Gastrocnemius medialis (tissue), 4 donors: ENCODE results near the gene GDI2. TPM values are rescaled to one million over a fixed set of nuclear protein-coding genes. Genes with fewer than 3 reads are reported as not detected.

Source experiments
- ATAC-seq, 2 donors: fragments of 150-250 bp; one replicate each; pipeline ENCODE4 v1.9.1; 2016
- DNase-seq, 2 donors: peaks; one replicate each; pipeline ENCODE4 v3.0.0-alpha.2; 2019
- H3K27ac ChIP-seq, 4 donors: fragments of 200-600 bp; sonication (generic); 1 replicate in 1 of 4; 2 replicates in 3 of 4; pipeline ENCODE4 v1.5.1; 2016 to 2018; ENCODE audit warnings: mild to moderate bottlenecking in 2 of 4, moderate library complexity in 1 of 4
- H3K27me3 ChIP-seq, 3 donors: fragments of 200-600 bp; sonication (generic) in 2 of 3; 1 replicate in 1 of 3; 2 replicates in 2 of 3; pipeline versions ENCODE4 v1.5.1 to v1.6.0; 2016 to 2019; ENCODE audit warnings: mild to moderate bottlenecking in 1 of 3, moderate library complexity in 1 of 3
- H3K36me3 ChIP-seq, 2 donors: fragments of 200-600 bp; sonication (generic) in 1 of 2; one replicate each; pipeline ENCODE4 v1.5.1; 2017 to 2018
- H3K4me1 ChIP-seq, 2 donors: fragments of 200-600 bp; sonication (generic) in 1 of 2; one replicate each; pipeline ENCODE4 v1.5.1; 2016 to 2017; ENCODE audit warnings: mild to moderate bottlenecking in 2 of 2
- H3K4me3 ChIP-seq, 4 donors: fragments of 200-600 bp; sonication (generic) in 3 of 4; 1 replicate in 1 of 4; 2 replicates in 3 of 4; pipeline ENCODE4 v1.5.1; 2016 to 2019; ENCODE audit warnings: mild to moderate bottlenecking in 2 of 4
- H3K9me3 ChIP-seq, 3 donors: fragments of 200-600 bp; sonication (generic) in 2 of 3; 1 replicate in 1 of 3; 2 replicates in 2 of 3; pipeline ENCODE4 v1.5.1; 2016 to 2019
- POLR2A ChIP-seq, 2 donors: fragments of 450-650 bp; IDR thresholded peaks; one replicate each; pipeline ENCODE4 v1.6.1; 2017; ENCODE audit warnings: antibody characterized with exemption in 2 of 2, mild to moderate bottlenecking in 2 of 2, moderate library complexity in 2 of 2
- in situ Hi-C, 4 donors: fragments of 200-750 bp; cut with MboI; loops; one replicate each; pipeline versions ENCODE4 v1.15.0 to v1.8.0; 2017; ENCODE audit warnings: low sequenced_read_pairs in 4 of 4
- intact Hi-C: fragments of 100-400 bp; cut with DNase I; formaldehyde crosslinking; loops from one replicate; pipeline ENCODE4 v1.15.1; 2023; ENCODE audit warnings: low total_unique reads
- total RNA-seq, 4 donors: library from RNA; depleted of rRNA; stranded (reverse); fragments of >200 nt; gene quantifications; one replicate each; pipeline versions ENCODE4 v1.1.0 to v1.2.3, GENCODE V29; 2016
- TF ChIP-seq, protein P1 (sequence below), 5 experiments: fragments of 450-650 bp in 3 of 5; fragments of 200-600 bp in 2 of 5; sonication (generic) in 2 of 5; IDR thresholded peaks in 4 of 5; conservative IDR thresholded peaks in 1 of 5; 1 replicate in 4 of 5; 2 replicates in 1 of 5; pipeline ENCODE4 v1.5.1; 2016 to 2019; ENCODE audit warnings: antibody characterized with exemption in 5 of 5, mild to moderate bottlenecking in 3 of 5, moderate library complexity in 3 of 5

Gene GDI2
- total RNA-seq, 4 donors from 2014 or later = 143 to 197 (median 171) TPM

DNA sequence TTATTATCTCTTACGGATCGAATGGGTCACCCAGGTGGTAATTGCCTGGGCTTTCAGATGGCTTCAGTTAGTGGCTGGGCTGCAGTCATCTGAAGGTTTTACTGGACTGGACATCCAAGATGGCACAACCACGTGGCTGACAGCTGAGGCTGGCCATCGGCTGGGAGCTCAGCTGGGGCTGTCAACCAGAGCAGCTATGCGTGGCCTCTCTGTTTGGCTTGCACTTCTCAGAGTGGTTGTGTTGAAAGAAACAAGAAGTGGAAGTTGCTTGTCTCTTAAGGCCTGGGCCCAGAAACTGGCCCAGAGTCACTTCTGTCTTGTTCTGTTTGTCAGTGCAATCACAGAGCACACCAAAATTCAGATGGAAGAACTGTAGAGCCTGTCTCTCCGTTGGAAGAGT, 5.7 kb upstream of the GDI2 start:
- in situ Hi-C loops = no loop called here
- intact Hi-C loops = no loop called here
- Histone ChIP-seq H3K36me3 (no peaks in the 10 kb centered on the region), H3K4me3 (no peak overlapping the region), H3K9me3 (no peaks in the 10 kb centered on the region), H3K4me1 (peaks cover 12% of the 10 kb centered on the region in 2 donors), H3K27ac (no peak overlapping the region), H3K27me3 (no peaks in the 10 kb centered on the region)
- DNase-seq (no peak), ATAC-seq (no peak)
- TF ChIP-seq, protein P1, sequence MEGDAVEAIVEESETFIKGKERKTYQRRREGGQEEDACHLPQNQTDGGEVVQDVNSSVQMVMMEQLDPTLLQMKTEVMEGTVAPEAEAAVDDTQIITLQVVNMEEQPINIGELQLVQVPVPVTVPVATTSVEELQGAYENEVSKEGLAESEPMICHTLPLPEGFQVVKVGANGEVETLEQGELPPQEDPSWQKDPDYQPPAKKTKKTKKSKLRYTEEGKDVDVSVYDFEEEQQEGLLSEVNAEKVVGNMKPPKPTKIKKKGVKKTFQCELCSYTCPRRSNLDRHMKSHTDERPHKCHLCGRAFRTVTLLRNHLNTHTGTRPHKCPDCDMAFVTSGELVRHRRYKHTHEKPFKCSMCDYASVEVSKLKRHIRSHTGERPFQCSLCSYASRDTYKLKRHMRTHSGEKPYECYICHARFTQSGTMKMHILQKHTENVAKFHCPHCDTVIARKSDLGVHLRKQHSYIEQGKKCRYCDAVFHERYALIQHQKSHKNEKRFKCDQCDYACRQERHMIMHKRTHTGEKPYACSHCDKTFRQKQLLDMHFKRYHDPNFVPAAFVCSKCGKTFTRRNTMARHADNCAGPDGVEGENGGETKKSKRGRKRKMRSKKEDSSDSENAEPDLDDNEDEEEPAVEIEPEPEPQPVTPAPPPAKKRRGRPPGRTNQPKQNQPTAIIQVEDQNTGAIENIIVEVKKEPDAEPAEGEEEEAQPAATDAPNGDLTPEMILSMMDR (IDR thresholded peaks at IDR 0.05 in 4 of 5, conservative IDR thresholded peaks at IDR 0.05 in 1 of 5) = no peak
- TF ChIP-seq POLR2A (IDR thresholded peaks at IDR 0.05) = no peak

DNA sequence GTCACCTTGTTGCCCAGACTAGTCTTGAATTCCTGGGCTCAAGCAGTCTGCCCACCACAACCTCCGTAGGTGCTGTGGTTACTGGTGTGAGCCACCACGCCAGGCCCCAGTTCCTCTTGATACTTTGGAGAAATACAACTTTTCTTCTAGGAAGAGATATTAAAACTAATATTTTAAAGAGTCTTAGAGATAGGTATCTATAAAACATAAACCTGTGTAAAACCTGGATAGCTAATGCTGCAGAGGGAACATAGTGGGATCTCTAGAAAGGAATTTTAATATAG, 4.8 kb upstream of the GDI2 start:
- in situ Hi-C loops (no loop called here), intact Hi-C loops (no loop called here)
- ATAC-seq (no peak), DNase-seq (no peak)
- Histone ChIP-seq H3K4me3 (no peak overlapping the region), H3K27me3 (no peaks in the 10 kb centered on the region), H3K36me3 (no peaks in the 10 kb centered on the region), H3K27ac (no peak overlapping the region), H3K4me1 (peaks cover 12% of the 10 kb centered on the region in 2 donors), H3K9me3 (no peaks in the 10 kb centered on the region)
- no peak for TF ChIP-seq POLR2A (IDR thresholded peaks at IDR 0.05)
- TF ChIP-seq, protein P1 (IDR thresholded peaks at IDR 0.05 in 4 of 5, conservative IDR thresholded peaks at IDR 0.05 in 1 of 5) = no peak

DNA sequence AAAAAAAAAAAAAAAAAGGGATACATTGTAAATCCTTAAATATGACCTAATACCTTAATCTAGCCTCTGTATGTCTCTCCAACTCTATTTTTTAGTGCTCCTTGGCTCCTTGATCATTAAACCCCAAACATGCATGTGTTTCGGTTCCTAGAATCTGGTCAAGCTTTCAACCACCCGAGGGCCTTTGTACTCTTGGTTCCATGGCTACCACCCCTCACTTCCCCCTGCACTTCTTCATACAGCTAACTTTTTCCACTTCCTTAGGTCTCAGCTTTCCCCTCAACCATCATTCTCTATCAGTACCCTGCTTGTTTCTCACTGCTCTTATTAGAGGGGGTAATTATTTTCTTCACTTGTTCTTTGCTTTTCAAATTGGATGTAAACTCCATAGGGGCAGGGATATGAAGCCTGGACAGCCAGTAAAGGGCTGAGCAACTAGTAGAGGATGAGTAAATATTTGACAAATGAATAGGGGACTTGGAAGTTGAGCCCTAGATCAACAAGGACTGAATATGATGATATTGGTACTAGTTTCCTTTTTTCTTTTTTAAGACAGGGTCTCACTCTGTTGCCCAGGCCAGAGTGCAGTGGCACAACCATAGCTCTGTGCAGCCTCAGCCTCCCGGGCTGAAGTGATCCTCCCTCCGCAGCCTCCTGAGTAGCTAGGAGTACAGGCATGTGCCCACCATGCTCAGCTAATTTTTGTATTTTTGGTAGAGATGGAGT, 4.3 kb upstream of the GDI2 start:
- Histone ChIP-seq H3K27ac (no peak overlapping the region), H3K4me3 (no peak overlapping the region), H3K36me3 (no peaks in the 10 kb centered on the region), H3K9me3 (no peaks in the 10 kb centered on the region), H3K27me3 (no peaks in the 10 kb centered on the region), H3K4me1 (peaks cover 12% of the 10 kb centered on the region in 2 donors)
- intact Hi-C loops = no loop called here
- no peak for TF ChIP-seq POLR2A (IDR thresholded peaks at IDR 0.05)
- TF ChIP-seq, protein P1 (IDR thresholded peaks at IDR 0.05 in 4 of 5, conservative IDR thresholded peaks at IDR 0.05 in 1 of 5) = no peak
- DNase-seq (no peak), ATAC-seq (no peak)
- in situ Hi-C loops = no loop called here

DNA sequence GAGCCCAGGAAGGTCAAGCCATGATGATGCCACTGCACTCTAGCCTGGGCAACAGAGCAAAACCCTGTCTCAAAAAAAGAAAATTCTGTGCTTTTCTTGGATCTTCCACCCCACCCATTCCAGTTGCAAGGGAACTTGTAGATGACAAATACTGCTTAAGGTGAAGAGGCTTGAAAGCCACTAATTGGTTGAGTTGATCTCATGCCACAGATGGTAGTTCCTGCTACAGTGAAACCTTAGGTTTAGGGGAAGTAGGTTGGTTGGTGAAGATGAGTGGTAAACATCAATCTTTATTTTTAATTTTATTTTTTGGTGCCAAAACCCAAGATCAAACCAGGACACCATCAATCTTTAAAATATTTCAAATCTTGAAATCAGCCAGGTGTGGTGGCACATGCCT, 2.9 kb upstream of the GDI2 start:
- ATAC-seq (no peak), DNase-seq (no peak)
- intact Hi-C loops = no loop called here
- Histone ChIP-seq H3K36me3 (no peaks in the 10 kb centered on the region), H3K4me1 (peaks cover 22 to 24% of the 10 kb centered on the region in 2 donors), H3K4me3 (no peak overlapping the region), H3K9me3 (no peaks in the 10 kb centered on the region), H3K27me3 (no peaks in the 10 kb centered on the region), H3K27ac (no peak overlapping the region)
- no peak for TF ChIP-seq POLR2A (IDR thresholded peaks at IDR 0.05)
- TF ChIP-seq, protein P1 (IDR thresholded peaks at IDR 0.05 in 4 of 5, conservative IDR thresholded peaks at IDR 0.05 in 1 of 5) = no peak
- in situ Hi-C loops = no loop called here
